ENCODE data around the gene UVRAG.
A peak's percentile ranks its signal among the peaks of the same experiment; 100 is the strongest.
"Not testable (repeated sequence)": the region's sequence is repeated elsewhere in the genome, so short reads cannot be mapped to it uniquely, and the experiment has no call there.

Gene UVRAG

GRCh38 chr11:75918331-75918730, 103.3 kb downstream of the UVRAG start:
- H3K4me1 Mint-ChIP-seq = peaks cover 46% of the 10 kb centered on the region
- peak overlapping the region; percentile 27 for H3K27ac Mint-ChIP-seq
- ATAC-seq = no peak
- H3K36me3 Mint-ChIP-seq = peaks cover 58% of the 10 kb centered on the region
- no peak overlapping the region for H3K4me3 Mint-ChIP-seq
- peaks cover 2% of the 10 kb centered on the region for H3K9me3 Mint-ChIP-seq
- H3K27me3 Mint-ChIP-seq = no peaks in the 10 kb centered on the region

DNA sequence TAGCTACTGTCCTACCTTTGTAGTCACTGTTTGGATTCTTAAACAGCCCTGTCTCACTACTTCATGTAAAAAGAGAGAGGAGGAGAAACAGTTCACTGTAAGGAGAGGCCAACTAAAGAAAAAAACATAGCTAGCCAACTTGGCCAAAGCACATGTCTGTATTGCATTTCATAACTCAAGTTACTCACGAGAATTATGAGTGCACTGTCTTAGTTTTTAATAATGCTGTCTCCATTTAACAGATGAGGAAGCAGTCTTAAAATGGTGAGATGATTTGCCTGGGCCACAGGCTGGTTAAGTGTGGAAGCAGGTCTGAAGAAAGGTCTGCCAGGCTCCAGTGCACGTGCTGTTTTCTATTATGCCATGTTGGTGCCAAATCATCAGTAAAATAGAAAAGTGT, 104.5 kb downstream of the UVRAG start:
- H3K36me3 Mint-ChIP-seq = peaks cover 46% of the 10 kb centered on the region
- H3K27ac Mint-ChIP-seq = peak overlapping the region; percentile 27
- peaks cover 2% of the 10 kb centered on the region for H3K9me3 Mint-ChIP-seq
- H3K4me1 Mint-ChIP-seq = peaks cover 46% of the 10 kb centered on the region
- no peak for ATAC-seq
- H3K4me3 Mint-ChIP-seq = no peak overlapping the region
- H3K27me3 Mint-ChIP-seq = no peaks in the 10 kb centered on the region

- Mint-ChIP-seq H3K9me3 (peaks cover 2% of the 10 kb centered on the region), H3K27me3 (no peaks in the 10 kb centered on the region), H3K4me1 (peaks cover 47% of the 10 kb centered on the region), H3K36me3 (peaks cover 39% of the 10 kb centered on the region), H3K27ac (no peak overlapping the region), H3K4me3 (no peak overlapping the region)
- no peak for ATAC-seq
These were observed 105.8 kb downstream of the UVRAG start for GRCh38 chr11:75920848-75921247.

DNA sequence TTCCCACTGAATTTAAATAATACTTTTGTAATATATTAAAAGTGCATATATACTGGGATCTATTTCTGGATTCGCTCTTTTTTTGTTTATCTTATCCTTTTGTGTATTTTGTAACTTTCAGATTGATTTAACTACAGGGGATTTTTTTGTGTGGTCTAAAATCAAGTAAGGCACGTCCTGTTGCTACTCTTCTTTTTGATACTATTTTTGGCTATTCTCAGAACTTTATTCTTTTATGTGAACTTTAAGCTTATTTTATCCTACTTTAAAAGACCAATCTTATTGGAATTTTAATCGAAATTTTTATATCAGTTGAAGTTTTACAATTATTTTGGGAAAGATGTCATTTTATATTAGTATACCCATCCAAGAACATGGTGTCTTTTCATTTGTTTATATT, 106.8 kb downstream of the UVRAG start:
- H3K27ac Mint-ChIP-seq = no peak overlapping the region
- no peaks in the 10 kb centered on the region for H3K27me3 Mint-ChIP-seq
- H3K4me3 Mint-ChIP-seq = no peak overlapping the region
- peaks cover 2% of the 10 kb centered on the region for H3K9me3 Mint-ChIP-seq
- peaks cover 56% of the 10 kb centered on the region for H3K4me1 Mint-ChIP-seq
- no peak for ATAC-seq
- H3K36me3 Mint-ChIP-seq = peaks cover 40% of the 10 kb centered on the region

GRCh38 chr11:75924966-75925784, 110.2 kb downstream of the UVRAG start:
- Mint-ChIP-seq H3K27ac (no peak overlapping the region), H3K9me3 (no peaks in the 10 kb centered on the region), H3K36me3 (peaks cover 36% of the 10 kb centered on the region), H3K4me3 (no peak overlapping the region), H3K27me3 (no peaks in the 10 kb centered on the region), H3K4me1 (peaks cover 55% of the 10 kb centered on the region)
- ATAC-seq = no peak

DNA sequence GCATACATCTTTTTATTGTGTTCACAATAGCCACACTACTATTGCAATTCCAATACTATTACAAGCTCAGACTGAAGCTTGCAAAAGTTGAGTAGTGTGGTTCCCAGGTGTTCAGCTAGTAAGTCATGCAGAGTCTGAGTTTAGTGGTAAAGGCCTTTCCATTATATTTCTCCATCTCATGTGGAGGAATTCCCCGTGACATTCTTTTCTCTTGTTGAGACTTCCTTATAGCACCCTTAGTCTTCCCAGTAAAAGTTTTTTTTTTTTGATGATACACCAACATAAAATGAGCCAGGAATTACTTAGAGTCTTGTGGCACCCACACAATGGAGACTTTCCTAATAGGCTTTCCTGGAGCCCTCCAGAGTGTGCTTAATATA, 110.8 kb downstream of the UVRAG start:
- H3K36me3 Mint-ChIP-seq = peaks cover 36% of the 10 kb centered on the region
- no peaks in the 10 kb centered on the region for H3K27me3 Mint-ChIP-seq
- H3K4me3 Mint-ChIP-seq = no peak overlapping the region
- H3K4me1 Mint-ChIP-seq = peaks cover 55% of the 10 kb centered on the region
- no peak overlapping the region for H3K27ac Mint-ChIP-seq
- no peak for ATAC-seq
- H3K9me3 Mint-ChIP-seq = no peaks in the 10 kb centered on the region

DNA sequence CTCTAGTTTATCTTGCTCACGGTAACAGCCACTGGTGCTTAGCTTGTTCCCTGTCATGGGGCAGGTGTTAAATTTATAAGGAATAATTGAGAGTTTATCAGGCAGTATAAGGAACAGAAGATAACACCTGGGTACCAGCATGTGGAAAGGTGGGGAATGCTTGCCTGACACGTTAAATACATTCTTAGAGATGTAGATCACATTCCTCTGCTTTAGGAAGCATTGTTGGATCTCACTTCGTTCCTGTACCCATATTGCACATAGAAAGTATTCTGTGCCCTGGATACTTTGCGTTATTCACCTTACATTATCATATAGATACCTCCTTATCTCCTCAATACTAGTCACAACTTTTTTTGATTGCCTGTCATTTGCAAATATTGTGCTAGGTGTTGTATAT, 114.7 kb downstream of the UVRAG start:
- Mint-ChIP-seq H3K4me3 (no peak overlapping the region), H3K9me3 (no peaks in the 10 kb centered on the region), H3K27me3 (no peaks in the 10 kb centered on the region), H3K4me1 (peaks cover 62% of the 10 kb centered on the region), H3K36me3 (peaks cover 63% of the 10 kb centered on the region), H3K27ac (no peak overlapping the region)
- no peak for ATAC-seq

DNA sequence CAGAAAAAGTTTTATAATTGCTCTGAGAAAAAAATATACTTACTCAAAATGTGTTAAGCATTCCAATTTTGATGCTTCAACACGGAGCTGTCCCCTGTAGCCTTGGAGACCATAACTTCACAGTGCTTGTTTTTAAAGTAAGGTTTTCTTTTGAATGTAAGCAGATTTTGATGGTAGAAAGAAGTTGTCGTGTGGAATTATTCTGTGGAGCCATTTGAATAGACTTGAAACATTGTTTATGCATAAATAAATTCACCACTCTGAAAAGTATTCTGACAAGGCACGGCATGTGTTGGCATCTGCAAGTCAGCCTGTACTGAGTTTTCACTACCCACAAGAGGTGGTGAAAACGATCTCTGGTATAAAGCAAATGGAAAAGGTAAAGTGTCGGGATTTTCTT, 115.5 kb downstream of the UVRAG start:
- Mint-ChIP-seq H3K4me1 (peaks cover 71% of the 10 kb centered on the region), H3K4me3 (no peak overlapping the region), H3K27ac (no peak overlapping the region), H3K36me3 (peaks cover 71% of the 10 kb centered on the region), H3K9me3 (no peaks in the 10 kb centered on the region), H3K27me3 (no peaks in the 10 kb centered on the region)
- no peak for ATAC-seq

DNA sequence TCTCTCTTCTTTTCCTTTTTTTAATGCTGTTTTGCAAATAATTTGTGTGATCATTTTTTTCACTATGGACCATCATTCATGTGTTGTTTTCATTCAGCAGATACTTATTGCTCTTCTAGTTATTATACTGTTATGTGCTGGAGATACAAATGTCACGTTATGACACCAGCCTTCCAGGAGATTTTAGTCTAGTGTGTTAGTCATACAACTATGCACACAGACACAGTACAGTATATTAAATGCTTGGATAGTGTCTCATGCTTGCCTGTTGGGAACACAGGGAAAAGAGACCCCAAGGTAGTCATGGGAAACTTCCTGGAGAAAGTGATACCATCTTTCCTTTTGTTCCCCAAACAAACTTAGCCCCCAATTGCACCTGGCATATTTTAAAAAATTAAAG, 116.1 kb downstream of the UVRAG start:
- H3K27ac Mint-ChIP-seq = no peak overlapping the region
- no peak for ATAC-seq
- H3K9me3 Mint-ChIP-seq = no peaks in the 10 kb centered on the region
- no peaks in the 10 kb centered on the region for H3K27me3 Mint-ChIP-seq
- H3K4me1 Mint-ChIP-seq = peaks cover 73% of the 10 kb centered on the region
- H3K36me3 Mint-ChIP-seq = peaks cover 74% of the 10 kb centered on the region
- H3K4me3 Mint-ChIP-seq = no peak overlapping the region

DNA sequence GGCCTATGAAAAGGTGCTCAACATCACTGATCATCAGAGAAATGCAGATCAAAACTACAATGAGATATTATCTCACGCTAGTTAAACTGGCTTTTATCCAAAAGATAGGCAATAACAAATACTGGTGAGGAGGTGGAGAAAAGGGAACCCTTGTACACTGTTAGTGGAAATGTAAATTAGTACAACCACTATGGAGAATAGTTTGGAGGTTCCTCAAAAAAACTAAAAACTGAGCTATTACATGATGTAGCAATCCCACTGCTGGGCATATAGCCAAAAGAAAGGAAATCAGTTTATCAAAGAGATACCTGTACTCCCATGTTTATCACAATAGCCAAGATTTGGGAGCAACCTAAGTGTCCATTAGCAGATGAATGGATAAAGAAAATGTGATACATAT, 118.7 kb downstream of the UVRAG start:
- H3K27ac Mint-ChIP-seq, ATAC-seq, H3K27me3 Mint-ChIP-seq, H3K4me3 Mint-ChIP-seq, H3K9me3 Mint-ChIP-seq: not testable (repeated sequence)
- Mint-ChIP-seq H3K36me3 (peaks cover 57% of the 10 kb centered on the region), H3K4me1 (peaks cover 56% of the 10 kb centered on the region)

GRCh38 chr11:75934851-75935250, 119.8 kb downstream of the UVRAG start:
- Mint-ChIP-seq H3K4me1 (peaks cover 50% of the 10 kb centered on the region), H3K9me3 (no peaks in the 10 kb centered on the region), H3K27me3 (no peaks in the 10 kb centered on the region), H3K36me3 (peaks cover 57% of the 10 kb centered on the region), H3K27ac (no peak overlapping the region), H3K4me3 (no peak overlapping the region)
- ATAC-seq = no peak

DNA sequence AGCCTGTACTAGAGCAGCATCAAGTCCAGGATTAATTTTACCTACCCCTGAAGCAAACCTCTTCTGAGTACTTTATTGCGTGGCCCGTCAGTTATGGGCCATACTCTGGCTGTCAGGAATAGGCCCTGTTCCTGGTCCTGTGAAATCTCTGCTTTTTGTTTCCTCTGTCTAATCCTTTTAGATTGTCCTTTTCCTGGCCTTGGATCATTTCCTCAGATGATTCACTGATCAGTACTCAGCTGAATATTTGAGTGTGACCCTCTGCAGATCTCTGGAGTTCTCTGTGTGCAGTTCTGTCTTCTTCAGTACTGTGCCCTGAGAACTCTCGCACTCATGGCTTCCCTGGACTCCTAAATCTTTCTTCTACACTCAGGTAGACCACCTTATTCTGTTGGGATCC, 123.5 kb downstream of the UVRAG start:
- peaks cover 24% of the 10 kb centered on the region for H3K36me3 Mint-ChIP-seq
- ATAC-seq = no peak
- no peaks in the 10 kb centered on the region for H3K9me3 Mint-ChIP-seq
- no peaks in the 10 kb centered on the region for H3K27me3 Mint-ChIP-seq
- no peak overlapping the region for H3K27ac Mint-ChIP-seq
- no peak overlapping the region for H3K4me3 Mint-ChIP-seq
- H3K4me1 Mint-ChIP-seq = peaks cover 30% of the 10 kb centered on the region

- Mint-ChIP-seq H3K27ac (no peak overlapping the region), H3K4me1 (peaks cover 31% of the 10 kb centered on the region), H3K4me3 (no peak overlapping the region), H3K36me3 (peaks cover 24% of the 10 kb centered on the region), H3K9me3 (no peaks in the 10 kb centered on the region), H3K27me3 (no peaks in the 10 kb centered on the region)
- no peak for ATAC-seq
These were observed 124.5 kb downstream of the UVRAG start for GRCh38 chr11:75939516-75939915.

DNA sequence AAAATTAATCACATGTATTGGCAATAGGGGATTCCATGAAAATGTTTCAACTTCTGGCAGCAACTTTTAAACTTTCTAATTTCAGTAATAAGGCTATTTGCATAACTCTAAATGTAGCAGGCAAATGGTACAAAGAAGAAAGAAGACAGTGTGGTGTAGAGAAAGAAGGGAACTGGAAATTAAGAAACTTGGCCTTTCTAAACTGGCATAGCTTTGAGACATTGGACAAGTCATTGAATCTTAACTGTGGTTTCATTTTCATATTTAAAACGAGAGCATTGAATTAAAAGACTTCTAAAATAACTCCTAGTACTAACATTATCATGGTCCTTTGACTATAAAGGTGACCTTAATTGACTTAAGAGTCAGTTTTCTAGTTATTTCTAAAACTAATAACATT, 125.0 kb downstream of the UVRAG start:
- Mint-ChIP-seq H3K36me3 (peaks cover 21% of the 10 kb centered on the region), H3K27me3 (no peaks in the 10 kb centered on the region), H3K27ac (no peak overlapping the region), H3K9me3 (no peaks in the 10 kb centered on the region), H3K4me1 (peaks cover 31% of the 10 kb centered on the region), H3K4me3 (no peak overlapping the region)
- no peak for ATAC-seq

- H3K27me3 Mint-ChIP-seq = no peaks in the 10 kb centered on the region
- no peak overlapping the region for H3K27ac Mint-ChIP-seq
- H3K4me3 Mint-ChIP-seq = no peak overlapping the region
- H3K36me3 Mint-ChIP-seq = peaks cover 12% of the 10 kb centered on the region
- ATAC-seq = no peak
- H3K9me3 Mint-ChIP-seq = no peaks in the 10 kb centered on the region
- peaks cover 31% of the 10 kb centered on the region for H3K4me1 Mint-ChIP-seq
These were observed 125.9 kb downstream of the UVRAG start for GRCh38 chr11:75940911-75941310.

DNA sequence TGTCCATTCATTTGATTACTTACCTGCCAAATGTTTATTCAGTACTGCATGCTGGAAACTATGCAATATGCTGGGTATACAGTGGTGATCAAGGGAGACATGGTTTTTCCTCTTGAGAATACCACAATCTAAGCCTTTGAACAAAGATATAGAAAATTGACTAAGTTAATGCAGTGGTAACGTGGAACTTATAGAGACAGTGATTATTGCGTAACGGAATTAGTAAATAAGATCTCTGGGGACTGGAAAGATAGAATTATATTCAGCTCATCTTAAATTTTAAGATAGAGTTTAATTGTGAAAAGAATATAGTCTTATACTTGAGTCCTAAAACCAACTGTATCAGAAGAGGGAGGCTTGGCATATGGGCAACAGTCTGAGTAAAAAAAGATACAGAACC, 129.5 kb downstream of the UVRAG start:
- ATAC-seq = no peak
- Mint-ChIP-seq H3K36me3 (peaks cover 6% of the 10 kb centered on the region), H3K27me3 (no peaks in the 10 kb centered on the region)

More for the DNA sequence above, 129.5 kb downstream of the UVRAG start:
- Mint-ChIP-seq H3K4me3 (no peak overlapping the region), H3K9me3 (no peaks in the 10 kb centered on the region), H3K4me1 (peaks cover 39% of the 10 kb centered on the region), H3K27ac (no peak overlapping the region)
